Osteocyte (in vitro differentiated cells): Measurements from ENCODE around the gene SLC2A9. TPM values are rescaled to one million over a fixed set of nuclear protein-coding genes. Genes with fewer than 3 reads are reported as not detected.

Source experiments
- DNase-seq: peaks from one replicate; pipeline ENCODE4 v3.0.0; 2021; ENCODE audit warnings: mixed read lengths; ENCODE audit not compliant: unreplicated experiment; ENCODE audit errors: extremely low spot score
- H3K27ac Mint-ChIP-seq: one replicate; pipeline ENCODE4 v1.8.0; 2021; ENCODE audit warnings: mild to moderate bottlenecking, mixed read lengths; ENCODE audit not compliant: unreplicated experiment
- H3K27me3 Mint-ChIP-seq: one replicate; pipeline ENCODE4 v1.8.0; 2021; ENCODE audit warnings: mixed read lengths; ENCODE audit not compliant: unreplicated experiment
- H3K36me3 Mint-ChIP-seq: one replicate; pipeline ENCODE4 v1.8.0; 2021; ENCODE audit warnings: mixed read lengths; ENCODE audit not compliant: unreplicated experiment
- H3K4me1 Mint-ChIP-seq: one replicate; pipeline ENCODE4 v1.8.0; 2021; ENCODE audit warnings: mixed read lengths; ENCODE audit not compliant: unreplicated experiment
- H3K4me3 Mint-ChIP-seq: one replicate; pipeline ENCODE4 v1.8.0; 2021; ENCODE audit warnings: mild to moderate bottlenecking, moderate library complexity, mixed read lengths; ENCODE audit not compliant: unreplicated experiment
- H3K9me3 Mint-ChIP-seq: one replicate; pipeline ENCODE4 v1.8.0; 2021; ENCODE audit warnings: mixed read lengths; ENCODE audit not compliant: unreplicated experiment
- CTCF ChIP-seq: fragments of 200-600 bp; sonication (generic); IDR thresholded peaks from 2 replicates; pipeline ENCODE4 v1.5.0; 2021; ENCODE audit warnings: antibody characterized with exemption, mild to moderate bottlenecking, moderate library complexity
- total RNA-seq: library from RNA; stranded (reverse); gene quantifications from 2 replicates; pipeline ENCODE4 v1.2.1, GENCODE V29; 2021

SLC2A9 gene
- total RNA-seq, 1 donor from 2014 or later = 0.43 TPM

DNA sequence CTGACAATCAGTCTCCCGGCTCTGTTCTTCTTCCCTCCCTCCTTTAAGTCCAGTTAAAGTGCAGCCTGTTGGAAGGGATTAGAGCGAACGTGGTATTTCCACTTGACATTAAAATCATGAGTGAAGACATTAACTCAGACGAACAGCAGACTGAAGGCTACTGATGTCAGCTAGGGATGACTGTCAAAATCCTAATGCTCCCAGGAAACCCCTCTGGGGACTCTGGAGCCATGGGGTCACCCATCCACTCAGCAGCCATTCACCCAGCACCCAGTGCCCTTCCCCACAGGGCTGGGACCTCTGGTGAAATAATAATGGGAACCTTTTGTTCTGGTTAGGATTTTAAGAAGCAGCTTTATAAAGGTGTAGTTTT is 126.0 kb downstream of the SLC2A9 start:
- H3K27me3 Mint-ChIP-seq = peaks cover 10% of the 10 kb centered on the region
- DNase-seq = no peak

GRCh38 chr4:9894644-9895332 is 126.5 kb downstream of the SLC2A9 start:
- Mint-ChIP-seq H3K4me3 (no peak overlapping the region), H3K9me3 (no peaks in the 10 kb centered on the region), H3K27me3 (peaks cover 10% of the 10 kb centered on the region), H3K27ac (no peak overlapping the region), H3K4me1 (no peaks in the 10 kb centered on the region), H3K36me3 (no peaks in the 10 kb centered on the region)
- no peak for TF ChIP-seq CTCF
- no peak for DNase-seq

More for the DNA sequence above, 126.0 kb downstream of the SLC2A9 start:
- no peak overlapping the region for H3K27ac Mint-ChIP-seq
- H3K4me3 Mint-ChIP-seq = no peak overlapping the region
- no peaks in the 10 kb centered on the region for H3K4me1 Mint-ChIP-seq
- H3K9me3 Mint-ChIP-seq = no peaks in the 10 kb centered on the region
- H3K36me3 Mint-ChIP-seq = no peaks in the 10 kb centered on the region
- no peak for TF ChIP-seq CTCF

- Mint-ChIP-seq H3K27ac (no peak overlapping the region), H3K4me3 (no peak overlapping the region), H3K4me1 (no peaks in the 10 kb centered on the region), H3K9me3 (no peaks in the 10 kb centered on the region), H3K27me3 (peaks cover 10% of the 10 kb centered on the region), H3K36me3 (no peaks in the 10 kb centered on the region)
- no peak for DNase-seq
- TF ChIP-seq CTCF = no peak
Observed at GRCh38 chr4:9893329-9894108, 127.8 kb downstream of the SLC2A9 start.

- no peaks in the 10 kb centered on the region for H3K36me3 Mint-ChIP-seq
- no peak overlapping the region for H3K27ac Mint-ChIP-seq
- TF ChIP-seq CTCF = no peak
- H3K27me3 Mint-ChIP-seq = peaks cover 10% of the 10 kb centered on the region
- H3K4me1 Mint-ChIP-seq = no peaks in the 10 kb centered on the region
- DNase-seq = no peak
- no peak overlapping the region for H3K4me3 Mint-ChIP-seq
- H3K9me3 Mint-ChIP-seq = no peaks in the 10 kb centered on the region
Observed at GRCh38 chr4:9891740-9892139, 129.6 kb downstream of the SLC2A9 start.

- Mint-ChIP-seq H3K4me3 (no peak overlapping the region), H3K4me1 (no peaks in the 10 kb centered on the region), H3K27ac (no peak overlapping the region), H3K9me3 (no peaks in the 10 kb centered on the region), H3K36me3 (no peaks in the 10 kb centered on the region), H3K27me3 (peaks cover 4% of the 10 kb centered on the region)
- no peak for DNase-seq
- TF ChIP-seq CTCF = no peak
Observed at GRCh38 chr4:9891056-9891455, 130.2 kb downstream of the SLC2A9 start.
